ENCODE data around the gene INPP5D.
"Not testable (repeated sequence)": the region's sequence is repeated elsewhere in the genome, so short reads cannot be mapped to it uniquely, and the experiment has no call there.

INPP5D gene

DNA sequence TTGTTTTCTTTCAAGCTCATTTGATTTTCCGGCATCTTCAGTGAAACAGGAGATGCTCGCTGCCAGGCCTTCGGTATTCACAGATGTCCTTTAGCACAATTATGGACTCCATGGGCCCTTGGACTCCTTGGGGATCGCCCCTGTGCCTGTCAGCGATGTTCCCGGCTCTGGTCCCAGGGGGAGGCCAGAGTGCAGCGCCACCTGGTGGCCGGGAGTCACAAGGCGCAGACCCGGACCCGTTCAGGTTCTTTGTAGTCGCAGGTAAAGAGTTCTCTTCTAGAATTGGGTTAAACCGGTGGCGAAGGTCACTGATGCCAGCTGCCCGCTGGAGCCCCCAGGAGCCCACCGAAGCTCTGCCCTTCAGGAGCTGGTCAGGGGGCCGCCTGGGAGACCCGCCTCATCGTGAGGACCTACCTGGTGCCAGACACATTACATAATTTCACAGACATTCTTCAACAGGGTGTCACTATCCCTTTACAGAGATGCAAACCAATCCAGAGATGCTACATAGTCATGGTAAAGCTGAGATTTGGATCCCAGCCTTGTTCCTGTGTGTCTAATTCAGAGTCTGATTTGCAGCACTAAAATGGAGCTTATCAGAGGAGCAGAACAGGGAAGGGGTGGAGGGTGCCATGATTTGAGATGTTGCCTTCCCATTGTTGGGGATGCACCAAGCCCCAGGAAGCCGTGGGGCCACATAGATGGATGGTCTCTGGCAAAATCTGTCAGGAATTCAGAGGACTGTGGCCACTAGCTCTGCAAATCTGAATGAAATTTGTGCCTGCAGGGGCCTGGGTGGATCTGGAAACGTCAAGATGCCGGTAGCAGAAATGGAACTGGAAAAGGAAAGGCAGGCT is 6.0 kb upstream of the INPP5D start:
- peak; percentile 53 for DNase-seq

DNA sequence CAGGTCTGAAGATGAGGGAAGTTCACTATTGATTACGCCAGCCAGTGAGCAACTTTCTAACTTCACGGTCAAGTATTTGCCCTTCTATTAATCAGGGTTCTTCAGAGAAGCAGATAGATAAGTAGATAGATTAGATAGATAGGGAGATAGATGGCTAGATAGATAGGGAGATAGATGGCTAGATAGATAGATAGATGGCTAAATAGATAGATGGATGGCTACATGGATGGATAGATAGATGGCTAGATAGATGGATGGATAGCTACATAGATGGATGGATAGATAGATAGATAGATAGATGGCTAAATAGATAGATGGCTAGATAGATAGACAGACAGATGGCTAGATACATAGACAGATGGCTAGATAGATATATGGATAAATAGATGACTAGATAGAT is 4.8 kb upstream of the INPP5D start:
- DNase-seq = no peak

DNA sequence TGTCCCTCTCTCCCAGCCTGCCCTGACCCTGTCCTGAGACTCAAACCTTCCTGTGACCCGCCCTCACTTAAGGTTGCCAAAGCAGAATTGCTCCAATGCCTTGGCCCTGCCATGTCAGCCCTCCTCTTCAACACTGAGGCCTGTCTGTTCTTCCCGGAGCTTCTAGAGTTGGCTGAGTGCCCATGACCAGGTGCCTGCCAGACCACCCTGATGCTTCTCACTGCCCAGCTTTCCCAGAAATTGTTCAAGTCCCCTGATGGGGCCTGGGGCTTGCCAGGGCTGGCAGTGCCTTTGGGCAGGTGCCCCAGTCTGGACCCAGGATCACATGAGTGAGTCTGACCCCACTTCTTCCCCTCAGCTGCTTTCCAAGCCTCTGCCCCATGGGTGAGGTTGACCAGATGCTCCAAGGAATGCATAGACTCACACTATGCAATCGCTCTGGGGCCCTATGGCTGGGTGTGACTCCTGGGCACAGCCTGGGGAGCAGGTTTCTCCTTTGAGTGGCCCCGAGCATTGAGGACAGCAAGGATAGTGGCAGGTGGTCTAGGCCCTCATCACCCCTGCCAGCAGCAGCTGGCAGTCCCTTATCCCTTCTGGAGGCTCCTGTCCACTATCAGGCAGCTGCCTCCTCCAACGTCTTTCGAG is 3.1 kb upstream of the INPP5D start:
- no peak for DNase-seq

DNA sequence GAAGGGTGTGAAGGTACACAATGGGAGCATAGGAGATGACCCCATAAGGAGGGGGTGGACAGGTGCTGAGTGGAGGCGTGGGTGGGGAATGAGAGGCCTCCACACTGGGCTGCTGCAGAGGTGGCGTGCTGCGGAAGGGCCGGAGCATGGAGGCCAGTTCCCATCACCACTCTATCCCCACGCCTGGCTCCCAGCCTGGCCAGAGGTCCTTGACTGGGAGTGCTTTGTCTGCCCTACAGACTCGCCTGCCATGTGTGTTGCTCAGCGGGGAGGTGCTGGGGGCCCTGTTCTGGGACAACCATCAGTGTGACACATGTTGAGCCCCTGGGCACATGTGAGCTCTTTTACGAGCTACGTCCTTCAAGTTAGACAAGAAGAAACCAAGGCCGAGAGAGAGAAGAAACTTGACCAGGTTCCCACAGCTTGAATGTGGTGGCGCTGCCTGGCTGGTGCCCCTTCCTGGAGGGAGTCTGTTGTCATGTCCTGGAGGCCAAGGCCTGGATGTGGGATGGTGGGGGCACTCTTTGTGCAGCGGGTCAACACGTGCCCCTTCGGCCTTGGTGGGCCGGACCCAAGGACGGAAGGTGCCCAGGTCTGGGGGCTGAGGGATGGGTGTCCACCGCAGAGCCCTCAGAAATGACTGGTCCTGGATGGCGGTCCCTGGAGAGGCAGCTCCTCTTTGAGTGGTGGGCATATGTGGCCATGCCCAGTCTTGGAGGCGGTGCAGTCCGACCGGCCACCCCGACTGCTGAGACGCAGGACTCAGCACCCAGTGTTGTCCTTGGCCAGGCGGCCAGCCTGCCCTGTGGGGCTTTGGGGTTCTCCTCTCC is 1.2 kb upstream of the INPP5D start:
- DNase-seq = no peak

DNA sequence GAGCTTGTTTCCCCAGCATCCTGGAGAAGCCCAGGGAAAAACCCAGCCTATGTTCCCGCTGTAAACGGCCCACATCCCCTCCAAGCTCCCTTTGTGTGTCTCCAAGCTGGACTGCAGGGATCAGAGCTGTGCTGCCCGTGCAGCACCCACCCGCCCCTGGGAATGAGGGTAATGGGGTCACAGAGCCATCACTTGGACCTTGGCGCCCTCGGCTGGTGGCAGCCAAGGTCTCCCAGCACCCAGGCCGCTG is 670 bp upstream of the INPP5D start:
- no peak for DNase-seq

DNA sequence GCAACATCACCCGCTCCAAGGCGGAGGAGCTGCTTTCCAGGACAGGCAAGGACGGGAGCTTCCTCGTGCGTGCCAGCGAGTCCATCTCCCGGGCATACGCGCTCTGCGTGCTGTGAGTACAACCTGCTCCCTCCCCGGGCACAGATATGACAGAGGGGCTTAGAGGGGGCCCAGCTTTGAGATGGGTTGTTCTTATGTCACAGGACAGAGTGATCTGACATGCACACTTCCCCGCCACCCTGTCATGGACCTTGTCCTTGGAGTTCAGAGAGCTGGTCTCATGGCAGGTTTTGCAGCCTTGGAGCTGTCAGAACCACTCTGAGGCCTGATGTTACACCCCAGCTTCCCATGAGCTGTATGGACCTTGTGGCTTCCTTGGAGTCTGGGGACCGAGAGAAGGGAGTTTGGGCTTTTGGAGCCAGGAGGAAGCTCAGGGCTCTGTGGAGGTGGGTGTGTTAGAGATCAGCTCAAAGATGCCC is 398 bp downstream of the INPP5D start:
- no peak for DNase-seq

DNA sequence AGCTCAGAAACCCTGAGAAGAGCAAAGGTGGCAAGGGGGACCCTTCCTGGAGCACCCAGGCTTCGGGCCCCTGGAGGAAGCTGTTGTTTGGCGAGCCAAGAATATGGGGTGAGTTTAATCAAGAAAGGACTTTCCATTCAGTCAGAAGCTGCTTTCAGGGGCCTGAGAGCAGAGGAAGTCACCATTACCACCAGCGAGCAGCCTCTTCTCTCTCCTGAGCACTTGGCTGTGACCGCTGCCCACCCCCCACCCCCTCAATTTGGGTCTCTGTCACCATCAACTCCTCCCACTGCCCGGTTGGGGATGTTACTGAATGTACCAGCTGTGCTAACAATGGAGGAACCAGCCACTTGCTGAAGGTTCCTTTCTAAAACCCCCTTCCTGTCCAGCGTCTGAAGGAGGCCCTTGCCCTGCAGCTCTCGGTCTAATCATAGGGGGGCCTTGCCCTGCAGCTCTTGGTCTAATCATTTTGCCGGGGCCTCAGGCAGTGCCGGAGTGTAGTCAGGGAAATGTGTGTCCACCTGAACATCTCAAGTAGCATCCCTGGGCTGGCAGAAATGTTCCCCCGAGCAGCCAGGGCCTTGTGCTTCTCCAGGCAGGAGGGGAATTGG is 943 bp downstream of the INPP5D start:
- DNase-seq = peak; percentile 45

DNA sequence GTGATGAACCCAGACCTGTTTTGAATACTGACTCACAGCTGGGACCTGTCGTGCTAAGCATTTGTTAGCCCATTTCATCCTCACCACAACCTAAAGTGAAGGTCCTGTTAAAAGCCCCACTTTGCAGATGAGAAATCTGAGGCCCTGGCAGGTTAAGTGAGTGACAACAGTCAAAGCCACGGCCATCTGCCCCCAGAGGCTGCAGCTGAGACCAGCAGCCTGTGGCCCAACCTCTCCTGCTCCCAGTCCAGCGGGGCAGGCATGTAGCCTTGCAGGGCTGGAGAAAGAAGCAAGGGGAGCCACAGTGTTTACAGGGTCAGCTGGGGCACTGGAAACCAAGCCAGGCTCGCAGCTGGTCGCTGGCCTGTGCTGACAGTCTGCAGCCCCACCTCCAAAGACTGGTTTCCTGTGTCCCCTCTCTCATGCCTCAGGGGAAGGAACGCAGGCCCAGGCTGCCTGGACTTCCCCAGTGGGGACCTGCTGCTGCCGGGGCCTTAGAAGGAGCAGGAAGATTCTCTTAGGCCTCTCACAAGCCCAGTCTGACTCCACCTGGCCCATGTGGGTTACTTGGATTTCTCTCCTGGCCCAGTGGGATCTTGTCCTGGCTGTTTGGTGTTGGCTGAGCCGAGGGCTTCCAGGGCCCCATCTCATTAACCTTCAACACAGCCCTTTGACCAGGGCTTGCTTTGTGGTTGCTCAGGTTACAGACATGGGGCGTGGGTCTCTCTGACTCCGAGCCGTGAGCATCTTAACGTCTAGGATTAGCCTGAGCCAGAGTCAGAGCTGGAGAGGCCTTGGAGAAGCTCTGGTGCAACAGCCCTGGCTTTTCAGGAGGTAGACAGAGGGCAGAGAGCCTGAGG is 1.7 kb downstream of the INPP5D start:
- peak; percentile 24 for DNase-seq

DNA sequence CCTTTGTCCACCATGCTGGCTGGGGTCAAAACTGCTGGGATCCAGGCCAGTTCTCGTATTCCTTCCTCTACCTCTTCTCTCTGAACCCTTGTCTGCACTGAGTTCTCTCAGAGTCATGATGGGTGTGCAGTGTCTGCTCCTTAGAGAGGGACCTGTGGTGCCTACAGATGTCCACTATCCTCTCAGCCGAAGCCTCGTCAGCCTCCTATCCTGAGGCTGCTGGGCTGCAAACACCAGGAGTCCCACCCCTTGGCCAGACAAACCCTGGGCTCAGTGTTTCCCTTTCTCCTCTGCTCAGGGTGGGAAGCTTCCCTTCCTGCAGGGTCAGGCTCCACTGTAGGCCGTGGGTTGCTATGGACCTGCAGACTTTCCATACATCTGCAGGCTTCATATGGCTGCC is 2.3 kb downstream of the INPP5D start:
- no peak for DNase-seq

DNA sequence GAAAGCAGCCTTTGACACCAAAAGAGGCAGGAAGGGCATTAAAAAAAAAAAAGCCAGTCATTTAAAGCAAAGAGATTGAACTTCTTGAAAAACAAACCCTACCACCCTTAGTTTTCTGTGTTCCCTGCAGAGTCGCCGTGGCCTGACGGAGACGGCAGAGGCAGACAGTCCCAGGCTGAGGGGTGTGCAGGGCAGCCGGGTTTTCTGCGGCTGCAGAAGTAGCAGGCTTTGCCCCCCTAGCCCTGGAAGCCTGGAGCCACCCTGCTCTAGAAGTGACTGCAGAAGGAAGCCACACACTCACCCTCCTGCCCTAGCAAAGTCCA is 2.8 kb downstream of the INPP5D start:
- no peak for DNase-seq

DNA sequence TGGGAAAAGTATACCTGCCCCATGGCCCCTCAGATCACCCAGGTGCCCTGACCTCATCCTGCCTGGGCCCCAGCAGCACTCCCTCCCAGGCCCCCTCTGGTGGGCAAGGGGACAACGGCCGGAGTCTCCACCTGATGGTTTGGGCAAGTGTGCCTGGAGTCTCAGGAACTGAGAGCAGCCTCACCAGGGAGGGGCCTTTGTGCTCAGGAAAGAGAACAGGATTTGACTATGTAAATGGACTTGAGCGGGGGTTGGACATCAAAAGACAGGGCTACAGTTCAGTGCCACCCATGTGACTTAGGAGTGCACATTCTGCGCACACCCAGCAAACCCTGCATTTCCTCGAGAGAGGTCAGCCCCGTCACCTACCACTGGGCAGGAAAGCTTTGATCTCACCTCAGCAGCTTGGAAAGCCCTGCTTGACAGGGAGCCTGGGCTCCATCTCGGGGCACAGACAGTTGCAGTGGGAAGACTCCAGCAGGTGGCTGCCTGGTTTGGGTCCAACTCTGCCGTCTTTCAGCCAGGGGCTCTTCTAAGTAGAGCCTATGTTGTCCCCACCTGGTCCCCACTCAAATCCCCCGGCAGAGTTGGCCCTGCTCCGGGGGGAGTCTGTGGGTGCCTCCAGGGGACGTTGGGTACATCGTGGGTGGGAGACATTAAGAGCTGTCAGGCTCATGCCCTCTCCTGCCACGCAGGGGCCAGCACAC is 3.3 kb downstream of the INPP5D start:
- DNase-seq = peak; percentile 29

DNA sequence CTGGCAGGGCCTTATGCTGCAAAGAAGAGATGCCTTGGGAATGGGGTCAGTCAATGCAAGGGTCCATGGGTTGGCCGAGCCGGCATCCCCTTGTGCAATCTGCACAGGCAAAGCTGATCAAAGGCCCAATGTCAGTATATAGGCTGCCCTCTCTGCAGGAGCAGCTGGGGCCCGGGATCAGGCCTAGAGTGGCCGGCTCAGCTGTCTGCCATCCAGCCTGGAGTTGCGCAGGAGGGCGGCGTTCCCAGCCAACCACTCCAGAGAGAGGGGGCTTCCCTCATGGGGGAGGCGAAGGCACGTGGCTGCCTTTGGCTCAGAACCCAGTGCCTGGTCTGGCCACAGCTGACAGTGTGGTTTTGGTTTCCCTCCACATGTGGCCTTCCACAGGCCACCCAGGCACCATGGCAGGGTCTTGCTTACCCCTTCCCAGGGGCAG is 3.9 kb downstream of the INPP5D start:
- DNase-seq = no peak

DNA sequence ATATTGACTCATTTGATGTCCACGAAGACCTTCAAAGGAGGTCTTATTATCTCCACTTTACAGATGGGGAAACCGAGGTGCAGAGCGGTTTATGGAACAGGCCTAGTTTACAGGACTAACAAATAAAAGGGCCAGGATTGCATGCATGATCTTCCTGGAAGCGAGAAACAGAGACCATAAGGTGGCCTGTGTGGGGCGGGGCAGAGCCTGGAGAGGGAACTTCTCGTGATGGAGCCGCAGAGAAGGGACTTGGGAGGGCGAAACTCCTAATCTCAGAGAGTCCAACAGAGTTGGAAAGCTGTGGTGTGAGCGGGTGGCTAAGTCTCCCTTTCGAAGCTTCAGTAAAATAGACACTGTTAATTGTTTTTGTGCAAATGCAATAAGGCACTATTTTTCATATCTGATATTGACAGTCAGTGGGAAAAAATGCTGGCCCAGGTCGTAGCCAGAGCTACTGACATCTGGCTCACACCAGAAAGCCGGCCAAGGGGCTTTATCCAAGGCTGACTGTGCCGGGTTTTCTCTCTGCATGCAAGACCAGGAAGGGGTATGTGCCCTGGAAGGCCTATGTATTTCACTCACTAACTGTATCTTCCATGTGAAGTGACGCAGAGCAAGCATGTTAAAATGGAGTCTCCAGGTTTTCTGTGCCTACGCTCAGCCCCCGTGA is 4.5 kb downstream of the INPP5D start:
- DNase-seq = no peak

DNA sequence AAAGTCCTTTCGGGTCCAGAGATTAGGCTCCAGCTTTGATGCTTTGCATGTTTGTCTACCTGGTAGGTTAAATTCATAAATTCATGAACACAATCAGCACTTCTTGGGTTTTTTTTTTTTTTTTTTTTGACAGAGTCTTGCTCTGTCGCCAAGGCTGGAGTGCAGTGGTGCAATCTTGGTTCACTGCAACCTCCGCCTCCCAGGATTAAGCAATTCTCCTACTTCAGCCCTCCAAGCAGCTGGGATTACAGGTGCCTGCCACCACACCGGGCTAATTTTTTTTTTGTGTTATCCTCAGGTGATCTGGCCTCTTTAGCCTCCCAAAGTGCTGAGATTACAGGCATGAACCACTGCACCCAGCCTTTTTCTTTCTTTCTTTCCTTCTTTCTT is 5.1 kb downstream of the INPP5D start:
- DNase-seq = not testable (repeated sequence)

DNA sequence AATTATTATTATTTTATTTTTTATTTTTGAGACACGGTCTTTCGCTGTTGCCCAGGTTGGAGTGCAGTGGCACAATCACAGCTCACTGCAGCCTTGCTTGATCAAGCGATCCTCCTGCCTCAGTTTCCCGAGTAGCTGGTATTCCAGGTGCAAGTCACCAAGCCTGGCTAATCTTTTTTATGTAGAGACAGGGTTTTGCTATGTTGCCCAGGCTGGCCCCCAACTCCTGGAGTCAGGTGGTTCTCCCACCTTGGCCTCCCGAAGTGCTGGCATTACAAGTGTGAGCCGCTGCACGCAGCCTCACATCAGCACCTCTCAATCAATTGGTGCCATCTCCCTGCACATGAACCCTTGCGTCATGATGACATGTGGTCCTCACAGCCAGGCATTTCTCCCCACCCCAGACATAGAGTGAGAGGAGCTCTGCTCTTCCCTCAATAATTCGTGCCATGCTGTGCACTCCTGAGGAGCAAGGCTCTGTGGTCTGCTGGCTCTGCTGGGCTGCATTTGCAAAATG is 5.9 kb downstream of the INPP5D start:
- DNase-seq = no peak

DNA sequence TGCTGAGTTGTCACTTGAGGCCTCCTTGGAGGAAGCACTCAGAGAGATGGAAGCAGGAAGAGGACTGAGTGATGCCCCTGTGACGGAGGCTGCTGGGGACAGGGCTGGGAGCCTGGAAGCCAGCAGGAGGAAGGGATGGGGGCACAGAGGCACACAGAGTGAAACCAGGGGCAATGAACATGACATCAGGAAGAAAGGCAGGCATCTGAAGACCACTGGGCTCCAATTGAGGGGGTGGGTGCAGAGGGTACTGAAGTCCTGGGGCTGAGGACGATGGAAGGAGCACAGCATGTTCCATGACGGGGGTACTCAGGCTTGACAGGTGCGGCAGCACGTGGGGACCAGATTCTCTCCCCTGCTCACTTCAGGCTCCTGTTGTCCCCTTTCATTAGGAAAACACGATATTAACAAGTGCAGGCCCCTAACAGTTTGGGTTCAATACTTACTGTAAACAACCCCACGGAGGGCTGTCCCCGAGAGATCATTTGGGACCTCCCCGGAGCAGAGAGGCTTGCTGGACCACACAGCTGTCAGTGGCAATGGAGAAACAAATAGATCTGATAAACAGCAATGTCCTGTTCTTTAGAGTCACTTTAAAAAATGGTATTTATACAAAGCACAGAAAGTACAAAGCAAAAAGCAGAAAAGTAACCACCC is 8.7 kb downstream of the INPP5D start:
- DNase-seq = no peak

DNA sequence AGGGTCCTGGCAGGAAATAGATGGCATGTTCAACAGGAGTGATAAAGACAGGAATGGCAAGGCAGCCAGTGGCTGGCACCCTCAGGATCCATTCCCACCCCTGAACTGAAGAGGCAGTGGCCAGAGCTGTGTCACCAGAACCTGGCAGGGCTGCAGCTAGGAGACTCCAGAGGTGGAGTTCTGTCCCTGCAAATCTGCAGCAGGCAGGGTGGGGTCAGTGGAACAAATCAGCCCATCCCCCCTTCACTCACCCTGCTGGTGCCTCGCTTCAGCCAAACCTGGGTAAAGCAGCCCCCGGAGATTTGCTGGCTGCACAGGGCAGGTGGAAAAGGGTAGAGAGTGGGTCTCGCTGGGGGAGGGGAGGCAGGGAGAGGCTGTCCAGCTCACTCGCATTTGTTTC is 12.7 kb downstream of the INPP5D start:
- no peak for DNase-seq

DNA sequence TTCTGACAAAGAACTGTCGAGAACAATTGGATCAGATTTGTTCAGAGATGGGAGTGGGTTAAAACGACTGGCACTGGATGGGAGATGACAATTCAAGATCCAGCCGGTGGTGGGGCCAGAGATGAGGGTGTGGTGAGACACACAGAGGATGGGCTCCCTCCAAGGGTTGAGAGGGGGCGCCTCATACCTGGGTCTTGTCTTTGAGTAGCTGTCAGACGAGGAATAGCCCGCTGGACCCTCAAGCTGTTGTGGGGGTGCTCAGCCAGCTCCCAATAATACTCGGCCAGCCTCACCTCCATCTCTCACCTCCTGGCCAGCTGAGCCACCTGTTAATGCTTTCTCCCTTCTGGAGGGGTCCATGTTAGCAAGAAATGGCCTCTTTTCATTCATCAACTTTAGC is 14.0 kb downstream of the INPP5D start:
- DNase-seq = no peak

DNA sequence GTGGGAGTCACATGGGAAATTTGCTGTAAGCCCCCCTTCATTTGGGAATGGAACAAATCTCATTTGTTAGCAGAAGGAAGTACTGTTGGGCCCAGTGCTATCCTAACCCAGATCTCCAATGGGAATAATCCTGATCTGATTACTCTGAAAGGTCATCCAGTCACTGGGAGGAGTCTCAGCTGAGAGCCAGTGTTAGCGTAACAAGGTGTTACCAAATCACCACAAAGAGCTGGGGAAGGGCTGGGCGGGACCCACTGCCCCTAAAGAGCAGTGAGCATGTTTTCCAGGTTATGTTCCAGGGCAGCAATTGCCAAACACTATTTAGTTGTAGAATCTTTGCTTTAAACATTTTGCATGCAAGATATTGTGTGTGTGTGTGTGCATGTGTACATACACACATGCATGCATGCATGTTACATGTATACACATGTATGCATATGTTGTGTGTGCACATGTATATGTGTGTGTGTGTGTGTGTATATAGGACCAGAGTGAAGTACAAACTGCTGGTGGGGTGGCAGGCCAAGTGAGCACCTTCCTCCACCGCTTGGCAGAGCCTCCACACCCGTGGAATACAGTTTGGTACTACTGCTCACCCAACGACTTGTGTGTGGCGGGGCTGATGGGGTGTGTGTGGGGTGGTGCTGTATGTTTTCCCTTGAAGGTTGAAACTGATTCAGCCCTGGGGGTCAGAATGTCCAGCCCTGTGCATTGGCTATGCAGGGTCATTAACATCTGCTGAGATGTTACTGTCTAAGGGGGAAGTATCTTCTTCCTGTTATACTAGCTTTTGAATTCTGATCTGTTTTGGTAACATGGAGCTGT is 15.2 kb downstream of the INPP5D start:
- DNase-seq = no peak

DNA sequence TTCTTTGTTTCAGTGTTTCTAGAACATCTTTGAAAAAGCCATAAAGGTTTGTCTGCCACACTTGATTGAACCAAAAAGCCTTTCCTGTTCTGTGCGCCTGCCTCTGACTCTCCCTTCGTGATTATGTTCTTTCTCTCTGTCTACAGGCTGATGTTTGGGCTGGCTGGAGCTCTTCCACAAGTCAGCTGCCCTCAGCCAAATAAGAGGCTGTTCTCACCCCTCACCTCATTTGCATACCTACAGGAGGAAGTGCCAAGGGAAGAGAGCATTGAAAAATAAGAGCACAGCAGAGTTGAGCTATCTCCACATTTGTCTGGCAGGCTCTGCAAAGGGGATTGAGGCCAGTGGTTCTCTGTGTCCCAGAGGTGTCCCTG is 15.8 kb downstream of the INPP5D start:
- peak; percentile 45 for DNase-seq

Data from CD4-positive, alpha-beta T cell treated with Interferon gamma for 1 hour (primary cell).